Ovary (tissue), 9 donors: ENCODE results near the gene ERBB2. TPM values are rescaled to one million over a fixed set of nuclear protein-coding genes. Genes with fewer than 3 reads are reported as not detected.

Source experiments
- DNase-seq, 5 donors: peaks; one replicate each; pipeline ENCODE4 v3.0.0-alpha.2; 2019 to 2020
- H3K27ac ChIP-seq, 2 donors: fragments of 200-600 bp; one replicate each; pipeline versions ENCODE4 v1.5.1 to v1.8.0; 2019 to 2022
- H3K27me3 ChIP-seq: fragments of 200-600 bp; one replicate; pipeline ENCODE4 v1.8.0; 2022
- H3K36me3 ChIP-seq: fragments of 200-600 bp; sonication (generic); one replicate; pipeline ENCODE4 v1.5.1; 2019
- H3K4me1 ChIP-seq: one replicate; pipeline ENCODE4 v1.8.1; 2013; ENCODE audit warnings: mild to moderate bottlenecking, moderate library complexity; ENCODE audit not compliant: insufficient read depth
- H3K4me3 ChIP-seq: fragments of 200-600 bp; sonication (generic); one replicate; pipeline ENCODE4 v1.5.1; 2017
- H3K9me3 ChIP-seq, 2 donors: fragments of 200-600 bp in 1 of 2; sonication (generic) in 1 of 2; one replicate each; pipeline versions ENCODE4 v1.5.1 to v1.8.1; 2013 to 2019; ENCODE audit warnings: mild to moderate bottlenecking in 1 of 2, moderate library complexity in 1 of 2
- EP300 ChIP-seq: sonication (generic); formaldehyde crosslinking; IDR thresholded peaks from one replicate; pipeline ENCODE4 v1.6.1; 2017; ENCODE audit warnings: antibody characterized with exemption
- POLR2A ChIP-seq: fragments of 450-650 bp; IDR thresholded peaks from one replicate; pipeline ENCODE4 v1.6.1; 2017; ENCODE audit warnings: antibody characterized with exemption, mild to moderate bottlenecking, moderate library complexity
- WGBS, 3 donors: extraction: QIAGEN DNeasy Blood & Tissue Kit in 1 of 3; methylation state at CpG; one replicate each; pipeline versions ENCODE4 v1.1.5 to v1.1.7; 2013 to 2017; 5-methylcytosine and 5-hydroxymethylcytosine counted together
- intact Hi-C, 4 donors: fragments of 100-400 bp; cut with DNase I; formaldehyde crosslinking; loops; one replicate each; pipeline versions ENCODE4 v1.11.0 to v1.15.1; 2022 to 2023
- polyA plus RNA-seq, 2 donors: library from polyadenylated mRNA; stranded (reverse); fragments of 200-250 nt in 1 of 2; fragments of 350-450 nt in 1 of 2; fragmentation: Illumina TruSeq in 1 of 2; extraction: RNeasy Lipid Tissue Mini Kit (QIAGEN cat#74804) in 1 of 2; gene quantifications; one replicate each; pipeline ENCODE4 v1.2.3, GENCODE V29; 2013 to 2014
- total RNA-seq, 7 donors: library from RNA; depleted of rRNA in 2 of 7; stranded (reverse); fragments of >200 nt in 2 of 7; fragmentation: NEBNext Ultra II Directional in 3 of 7; extraction: Animal tissue kit (Norgen Biotek cat#: 25700) in 3 of 7; gene quantifications; one replicate each; pipeline versions ENCODE4 v1.1.0 to v1.2.4, GENCODE V29; 2016 to 2023
- TF ChIP-seq, protein P1 (sequence below), 3 donors: fragments of 450-650 bp in 2 of 3; fragments of 200-600 bp in 1 of 3; IDR thresholded peaks; one replicate each; pipeline versions ENCODE4 v1.5.1 to v1.8.0; 2016 to 2022; ENCODE audit warnings: antibody characterized with exemption in 3 of 3, mild to moderate bottlenecking in 1 of 3
- donor health status: DM: no; HTN: no; CAD: no; lungs with moderate emphysema.
- donor health status: DM: no; HTN: no; CAD: no.
- donor health status: Bipolar disorder and iron deficiency.
- donor health status: DM: yes; HTN: yes; CAD: no.
- donor health status: DM: no; HTN: no; CAD: no.
- donor health status: DM: yes; HTN: yes; CAD: no.

ERBB2 gene
- total and polyA plus RNA-seq, 9 donors = 20.1 to 66.3 (median 50.6) TPM

- H3K9me3 ChIP-seq = no peaks in the 10 kb centered on the region
- no peak overlapping the region for H3K27ac ChIP-seq
- no peaks in the 10 kb centered on the region for H3K36me3 ChIP-seq
- DNase-seq = no peak
- intact Hi-C loops = no loop called here
- TF ChIP-seq EP300 = no peak
- TF ChIP-seq, protein P1, sequence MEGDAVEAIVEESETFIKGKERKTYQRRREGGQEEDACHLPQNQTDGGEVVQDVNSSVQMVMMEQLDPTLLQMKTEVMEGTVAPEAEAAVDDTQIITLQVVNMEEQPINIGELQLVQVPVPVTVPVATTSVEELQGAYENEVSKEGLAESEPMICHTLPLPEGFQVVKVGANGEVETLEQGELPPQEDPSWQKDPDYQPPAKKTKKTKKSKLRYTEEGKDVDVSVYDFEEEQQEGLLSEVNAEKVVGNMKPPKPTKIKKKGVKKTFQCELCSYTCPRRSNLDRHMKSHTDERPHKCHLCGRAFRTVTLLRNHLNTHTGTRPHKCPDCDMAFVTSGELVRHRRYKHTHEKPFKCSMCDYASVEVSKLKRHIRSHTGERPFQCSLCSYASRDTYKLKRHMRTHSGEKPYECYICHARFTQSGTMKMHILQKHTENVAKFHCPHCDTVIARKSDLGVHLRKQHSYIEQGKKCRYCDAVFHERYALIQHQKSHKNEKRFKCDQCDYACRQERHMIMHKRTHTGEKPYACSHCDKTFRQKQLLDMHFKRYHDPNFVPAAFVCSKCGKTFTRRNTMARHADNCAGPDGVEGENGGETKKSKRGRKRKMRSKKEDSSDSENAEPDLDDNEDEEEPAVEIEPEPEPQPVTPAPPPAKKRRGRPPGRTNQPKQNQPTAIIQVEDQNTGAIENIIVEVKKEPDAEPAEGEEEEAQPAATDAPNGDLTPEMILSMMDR (IDR thresholded peaks at IDR 0.05) = no peak
- H3K4me1 ChIP-seq = no peaks in the 10 kb centered on the region
- 80 to 83% (median 83%) methylated on average over 11 of the region's 11 CpGs for WGBS, 3 donors
- H3K27me3 ChIP-seq = no peaks in the 10 kb centered on the region
- no peak overlapping the region for H3K4me3 ChIP-seq
Observed at GRCh38 chr17:39716879-39717536, 17.1 kb downstream of the ERBB2 start.

DNA sequence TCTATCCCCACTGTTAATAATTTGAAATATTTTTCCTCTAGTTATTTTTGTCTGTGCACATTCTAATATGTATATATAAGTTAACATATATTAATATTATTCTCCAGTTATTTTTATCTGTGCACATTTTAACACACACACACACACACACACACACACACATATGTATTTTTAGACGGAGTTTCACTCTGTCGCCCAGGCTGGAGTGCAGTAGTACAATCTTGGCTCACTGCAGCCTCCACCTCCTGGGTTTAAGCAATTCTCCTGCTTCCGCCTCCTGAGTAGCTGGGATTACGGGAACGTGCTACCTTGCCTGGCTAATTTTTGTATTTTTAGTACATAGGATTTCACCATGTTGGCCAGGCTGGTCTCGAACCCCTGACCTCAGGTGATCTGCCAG is 17.8 kb downstream of the ERBB2 start:
- Histone ChIP-seq H3K36me3 (no peaks in the 10 kb centered on the region), H3K27ac (no peak overlapping the region), H3K4me3 (no peak overlapping the region), H3K27me3 (no peaks in the 10 kb centered on the region), H3K9me3 (no peaks in the 10 kb centered on the region), H3K4me1 (no peaks in the 10 kb centered on the region)
- no peak for DNase-seq
- 81 to 84% (median 83%) methylated on average over 6 of the region's 6 CpGs for WGBS, 3 donors
- intact Hi-C loops = no loop called here
- no peak for TF ChIP-seq EP300
- TF ChIP-seq, protein P1 (IDR thresholded peaks at IDR 0.05) = no peak
- TF ChIP-seq POLR2A = no peak

DNA sequence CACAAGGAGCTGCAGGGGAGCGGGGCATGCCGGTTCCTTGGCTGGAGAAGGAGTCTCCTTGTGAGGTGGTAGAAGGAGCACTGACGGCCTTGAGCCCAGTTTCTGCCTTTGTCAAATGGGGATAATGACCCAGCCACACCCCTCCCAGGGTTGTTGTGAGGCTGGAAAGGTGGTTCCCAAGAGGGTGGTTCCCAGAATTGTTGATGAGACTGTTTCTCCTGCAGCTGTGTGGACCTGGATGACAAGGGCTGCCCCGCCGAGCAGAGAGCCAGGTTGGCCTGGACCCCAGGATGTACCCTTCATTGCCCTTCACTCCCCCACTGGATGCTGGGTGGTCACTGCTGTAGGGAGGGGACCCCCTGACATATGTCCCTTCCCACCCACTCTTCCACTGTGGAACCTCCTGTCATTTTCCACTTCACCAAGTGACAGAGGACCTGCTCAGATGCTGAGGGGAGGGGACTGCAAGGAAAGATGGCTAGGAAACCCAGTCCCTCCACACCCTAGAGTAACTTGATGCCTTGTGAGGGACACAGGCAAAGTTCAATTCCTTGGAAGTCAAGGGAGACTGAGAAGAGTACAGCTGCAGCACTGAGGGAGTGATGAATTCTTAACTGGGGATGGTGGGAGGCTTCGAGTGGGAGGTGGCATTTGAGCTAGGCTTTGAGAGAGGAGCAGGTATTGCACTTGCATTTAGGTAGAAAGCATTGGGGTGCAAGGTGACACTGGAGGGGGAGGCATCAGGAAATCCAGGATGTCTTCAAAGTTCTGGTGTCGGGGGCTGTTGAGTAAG is 19.9 kb downstream of the ERBB2 start:
- no peak overlapping the region for H3K27ac ChIP-seq
- no peaks in the 10 kb centered on the region for H3K36me3 ChIP-seq
- H3K4me3 ChIP-seq = no peak overlapping the region
- TF ChIP-seq, protein P1 (IDR thresholded peaks at IDR 0.05) = no peak
- TF ChIP-seq EP300 = no peak
- TF ChIP-seq POLR2A = no peak
- intact Hi-C loops = no loop called here
- 82 to 96% (median 84%) methylated on average over 7 of the region's 7 CpGs for WGBS, 3 donors
- H3K4me1 ChIP-seq = no peaks in the 10 kb centered on the region
- DNase-seq = no peak
- H3K27me3 ChIP-seq = no peaks in the 10 kb centered on the region
- H3K9me3 ChIP-seq = no peaks in the 10 kb centered on the region

DNA sequence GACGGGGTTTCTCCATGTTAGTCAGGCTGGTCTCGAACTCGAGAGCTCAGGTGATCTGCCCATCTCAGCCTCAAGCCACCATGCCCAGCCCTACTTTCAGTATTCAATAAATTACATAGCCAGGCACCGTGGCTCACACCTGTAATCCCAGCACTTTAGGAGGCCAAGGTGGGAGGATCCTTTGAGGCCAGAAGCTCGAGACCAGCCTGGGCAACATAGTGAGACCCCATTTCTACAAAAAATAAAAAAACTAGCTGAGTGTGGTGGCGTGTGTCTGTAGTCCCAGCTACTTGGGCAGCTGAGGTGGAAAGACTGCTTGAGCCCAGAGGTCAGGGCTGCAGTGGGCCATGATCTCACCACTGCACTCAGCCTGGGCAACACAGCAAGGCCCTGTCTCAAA is 22.2 kb downstream of the ERBB2 start:
- H3K9me3 ChIP-seq = no peaks in the 10 kb centered on the region
- TF ChIP-seq EP300 (no peak), POLR2A (no peak)
- TF ChIP-seq, protein P1 (IDR thresholded peaks at IDR 0.05) = no peak
- intact Hi-C loops = no loop called here
- no peak overlapping the region for H3K4me3 ChIP-seq
- no peaks in the 10 kb centered on the region for H3K36me3 ChIP-seq
- H3K27me3 ChIP-seq = no peaks in the 10 kb centered on the region
- no peaks in the 10 kb centered on the region for H3K4me1 ChIP-seq
- no peak overlapping the region for H3K27ac ChIP-seq
- WGBS, 3 donors = 88 to 95% (median 92%) methylated on average over 6 of the region's 6 CpGs
- no peak for DNase-seq
